HG03159 (cell line): ENCODE data around the gene CALCA.

Experiments
- ATAC-seq: cut with Tn5 transposase; IDR thresholded peaks from one replicate; pipeline ENCODE4 v1.9.1; 2021; ENCODE audit warnings: mild to moderate bottlenecking, moderate library complexity; ENCODE audit not compliant: unreplicated experiment

Gene CALCA

DNA sequence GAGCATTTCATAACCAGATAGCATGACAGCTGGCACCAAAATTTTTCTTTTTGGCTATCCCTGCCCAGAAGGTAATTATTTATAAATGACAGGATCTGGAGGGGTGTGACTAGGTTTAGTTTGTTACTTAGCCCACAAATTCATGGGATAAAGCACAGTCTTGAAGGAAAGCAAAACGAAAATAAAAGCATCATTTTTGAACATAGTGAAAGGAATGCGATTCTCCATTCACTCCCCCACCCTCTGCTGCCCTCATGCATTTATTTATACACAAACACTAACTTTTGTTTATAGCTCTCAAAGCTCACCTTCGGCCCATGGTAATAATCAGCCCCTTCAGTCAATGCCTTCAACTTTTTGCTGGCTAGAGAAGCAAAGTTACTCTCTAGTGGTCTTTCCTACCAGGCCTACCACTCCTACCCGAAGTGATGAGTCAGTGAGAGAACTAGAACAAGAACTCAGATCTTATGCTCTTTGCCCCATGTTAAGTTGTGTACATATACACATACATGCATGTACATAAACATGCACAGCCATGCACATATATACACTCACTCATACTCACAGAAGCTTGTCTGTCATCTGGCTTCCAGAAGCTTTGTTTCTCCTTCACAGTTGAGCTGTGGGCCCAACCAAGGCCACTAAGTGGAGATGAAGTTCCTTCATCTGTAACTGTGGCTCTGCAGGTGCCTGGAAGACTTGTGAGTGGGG lies 22.6 kb downstream of the CALCA start:
- ATAC-seq, result no peak

DNA sequence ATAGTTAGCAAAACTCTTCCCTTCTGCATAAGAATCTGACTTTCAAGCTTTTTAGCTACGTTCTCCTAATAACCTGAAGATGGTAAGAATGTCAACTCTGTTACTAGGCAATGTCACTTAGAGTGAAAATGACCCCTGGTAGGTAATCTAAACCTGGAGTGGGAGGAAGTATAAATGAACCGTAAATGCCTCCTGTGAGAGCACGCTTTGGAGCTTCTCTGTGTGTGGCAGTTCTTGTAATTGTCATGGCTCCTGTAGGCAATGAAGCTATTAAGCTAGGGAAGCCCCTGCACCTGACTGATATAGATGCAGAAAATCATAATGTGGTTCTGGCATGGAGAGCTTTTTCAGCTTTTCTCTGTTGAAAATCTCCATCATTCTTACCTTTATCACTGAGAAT lies 29.4 kb downstream of the CALCA start:
- no peak for ATAC-seq

DNA sequence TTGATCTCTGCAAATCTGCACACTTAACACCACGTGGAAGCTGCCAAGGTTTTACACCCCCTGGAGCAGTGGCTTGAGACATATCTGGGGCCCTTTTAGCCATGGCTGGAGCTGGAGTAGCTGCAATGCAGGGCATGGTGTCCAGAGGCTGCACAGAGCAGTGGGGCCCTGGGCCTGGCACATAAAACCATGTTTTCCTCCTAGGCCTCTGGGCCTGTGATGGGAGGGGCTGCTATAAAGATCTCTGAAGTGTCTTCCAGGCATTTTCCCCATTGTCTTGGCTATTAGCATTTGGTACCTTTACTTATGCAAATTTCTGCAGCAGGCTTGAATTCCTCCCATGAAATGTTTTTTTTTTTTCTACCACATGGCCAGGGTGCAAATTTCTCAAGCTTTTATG lies 33.2 kb downstream of the CALCA start:
- no peak for ATAC-seq

DNA sequence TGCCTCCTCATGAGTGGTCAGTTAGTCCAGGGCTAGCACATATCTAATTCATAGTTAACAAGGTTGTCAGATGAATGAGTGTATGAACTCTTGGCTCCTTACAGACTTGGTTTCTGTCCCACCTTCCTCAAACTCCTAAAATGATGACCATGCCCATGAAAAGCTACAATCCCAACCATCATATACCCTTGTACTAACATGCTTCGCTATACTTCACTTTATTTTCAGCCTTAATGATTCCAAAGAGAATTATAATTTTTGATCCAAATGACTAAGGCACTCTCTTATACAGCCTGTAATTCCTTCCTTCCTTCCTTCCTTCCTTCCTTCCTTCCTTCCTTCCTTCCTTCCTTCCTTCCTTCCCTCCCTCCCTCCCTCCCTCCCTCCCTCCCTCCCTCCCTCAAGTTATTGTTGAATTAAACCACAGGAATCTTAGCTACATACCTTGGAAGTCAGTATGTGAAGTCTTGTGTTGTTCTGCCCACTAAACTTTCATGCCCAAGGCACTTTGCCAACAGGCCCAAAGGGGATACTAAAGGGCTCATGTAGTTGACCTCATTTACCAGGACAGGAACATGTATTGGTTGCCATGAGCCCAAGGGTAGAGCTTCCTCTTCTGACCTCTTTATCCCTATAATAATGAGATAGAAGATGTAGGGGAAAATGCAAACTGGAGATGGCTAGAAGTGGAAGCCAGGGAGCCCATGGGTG lies 37.4 kb downstream of the CALCA start:
- ATAC-seq, result no peak

DNA sequence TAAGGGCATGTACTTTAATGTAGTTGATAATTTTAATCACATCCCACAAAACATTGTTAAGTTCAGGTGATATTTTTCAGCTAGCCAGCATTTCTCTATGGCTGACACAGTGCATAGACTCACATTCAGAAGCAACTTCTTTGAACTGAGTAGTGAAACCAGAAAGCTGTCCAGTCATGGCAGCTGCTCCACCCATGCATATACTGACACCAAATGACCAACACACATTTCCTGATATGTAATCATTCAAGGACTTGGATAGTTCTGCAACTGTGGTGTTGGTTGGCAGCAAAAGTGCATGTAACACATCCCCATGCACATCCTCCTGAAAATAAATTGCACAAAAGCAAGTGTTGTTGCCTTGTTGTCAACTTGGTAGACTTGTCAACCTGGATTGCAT lies 39.7 kb downstream of the CALCA start:
- ATAC-seq, result no peak

DNA sequence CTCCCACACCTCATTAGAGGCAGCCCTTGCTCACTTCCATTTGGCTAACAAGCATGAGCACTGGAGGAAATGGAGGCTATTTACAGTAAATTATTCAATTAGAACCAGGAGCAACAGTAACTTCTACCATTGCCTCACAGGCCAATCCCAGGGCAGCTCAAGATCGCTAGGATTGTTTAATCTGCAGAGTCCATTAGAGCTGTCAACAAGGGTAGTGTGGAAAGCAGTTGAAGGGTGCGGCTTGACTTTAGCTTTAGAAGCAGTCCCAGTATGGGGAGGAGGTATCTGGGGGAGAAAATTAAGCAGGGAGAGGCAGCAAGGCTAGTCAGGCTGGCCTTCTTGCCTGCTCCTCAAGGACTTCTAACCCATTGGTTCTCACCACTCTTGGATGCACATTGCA lies 41.8 kb downstream of the CALCA start:
- no peak for ATAC-seq

DNA sequence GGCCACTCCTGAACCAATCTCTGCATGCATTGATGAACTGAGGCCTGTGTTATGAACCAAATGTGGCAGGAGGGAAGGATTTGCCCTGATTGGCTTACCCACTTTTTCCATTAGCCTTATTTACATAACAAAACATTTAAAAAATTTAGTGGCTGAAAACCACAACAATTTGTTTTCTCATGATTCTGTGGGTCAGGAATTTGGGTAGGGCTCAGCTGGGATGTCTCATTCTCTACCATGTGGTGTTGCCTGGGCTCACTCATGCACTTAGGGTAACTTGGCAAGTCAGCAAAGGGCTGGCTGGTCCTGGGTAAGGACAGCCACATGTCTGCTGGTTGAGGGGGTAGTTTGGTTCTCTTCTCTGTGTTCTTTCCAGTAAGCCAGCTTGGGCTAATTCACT lies 45.0 kb downstream of the CALCA start:
- ATAC-seq, result no peak

DNA sequence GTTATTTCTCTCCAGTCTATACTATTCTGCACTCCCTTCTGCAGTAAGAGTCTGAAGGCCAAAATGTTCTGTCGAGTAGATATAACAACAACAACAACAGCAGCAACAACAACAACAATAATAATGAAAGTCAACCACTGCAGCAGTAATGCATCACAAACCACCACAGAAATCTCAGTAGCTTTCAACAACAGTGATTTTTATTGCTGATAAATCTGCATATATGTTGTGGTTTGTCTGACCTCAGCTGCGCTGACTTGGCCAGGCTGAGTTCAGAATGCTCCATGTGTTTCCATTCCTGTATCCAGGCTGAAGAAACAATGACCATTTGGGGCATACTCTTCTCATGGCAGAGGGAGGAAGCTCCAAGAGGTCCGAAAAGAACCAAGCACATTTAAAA lies 47.8 kb downstream of the CALCA start:
- ATAC-seq, result no peak
